Measurements from ENCODE around the gene C5orf47.

C5orf47 gene

GRCh38 chr5:173988554-173989431, at the start of gene C5orf47:
Gene C5orf47 (plus strand): TSS chr5:173989170. CDS start chr5:173989264, 94 bp downstream.
- no peak for DNase-seq

GRCh38 chr5:173940269-173940668, 48.7 kb upstream of the C5orf47 start:
- DNase-seq, result peak; percentile 30 to 80 (median 77)

DNA sequence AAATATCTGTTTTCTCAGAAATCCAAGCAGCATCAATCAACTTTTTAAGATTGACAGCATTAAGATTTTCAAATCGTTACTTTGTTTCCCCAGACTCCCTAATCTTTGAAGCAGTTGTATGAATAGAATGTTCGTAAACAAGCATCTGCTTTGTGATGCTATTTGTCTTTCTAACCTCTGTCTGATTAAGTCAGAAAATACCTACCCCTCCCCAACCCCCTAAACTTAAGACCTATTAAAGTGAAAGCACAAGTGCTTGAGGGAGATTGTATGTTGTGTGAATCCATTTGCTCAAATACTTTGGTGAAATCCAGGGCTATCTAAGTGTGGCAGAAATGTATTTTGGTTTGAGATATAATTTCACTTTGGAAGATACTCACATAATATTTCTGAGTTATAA, 47.9 kb upstream of the C5orf47 start:
- no peak for DNase-seq

DNA sequence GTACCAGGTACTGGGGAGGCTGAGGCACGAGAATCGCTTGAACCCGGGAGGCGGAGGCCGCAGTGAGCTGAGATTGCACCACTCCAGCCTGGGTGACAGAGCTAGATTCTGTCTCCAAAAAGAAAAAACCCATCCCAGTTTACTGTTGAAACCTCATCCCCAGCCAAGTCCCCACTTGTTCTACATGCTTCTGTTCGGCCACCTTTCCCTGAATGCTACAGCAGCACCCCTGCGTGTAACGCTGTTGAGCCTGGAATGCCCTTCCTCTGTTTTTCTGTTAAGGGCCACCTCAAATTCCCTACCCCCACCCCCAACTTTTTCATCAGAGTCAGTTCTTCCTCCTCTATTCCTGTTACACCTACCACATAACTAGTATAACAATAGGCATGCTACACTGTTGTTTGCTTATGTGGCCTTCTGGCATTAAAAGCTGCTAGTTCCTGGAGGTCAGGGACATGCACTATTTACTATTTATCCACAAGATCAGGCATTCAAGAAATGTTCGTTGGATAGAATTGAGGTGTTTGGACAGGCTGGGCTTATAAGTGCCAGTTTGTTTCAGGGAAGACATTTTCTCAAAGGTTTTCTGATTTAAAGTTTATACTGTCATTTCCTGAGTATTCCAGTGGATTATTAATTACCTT, 47.1 kb upstream of the C5orf47 start:
- DNase-seq, result no peak

- no peak for DNase-seq
Measured at GRCh38 chr5:173944511-173944910, 44.5 kb upstream of the C5orf47 start.

DNA sequence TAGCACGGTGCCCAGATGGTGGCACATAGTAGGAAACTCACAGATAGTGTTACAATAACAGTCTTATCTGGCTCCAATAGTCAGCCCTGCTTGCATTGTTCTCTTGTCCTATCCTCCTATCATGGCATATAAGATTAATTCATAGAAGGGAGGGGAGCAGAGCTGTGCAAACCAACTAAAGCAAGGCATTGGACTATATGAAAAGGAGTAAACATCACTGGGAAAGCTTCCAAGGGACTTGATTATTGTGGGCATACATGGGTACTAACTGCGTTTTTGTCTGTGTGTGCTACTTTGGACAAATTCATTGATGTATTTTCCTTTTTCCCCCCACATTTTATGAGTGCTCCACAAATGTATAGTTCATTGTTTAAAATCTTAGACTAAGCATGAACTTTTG, 43.8 kb upstream of the C5orf47 start:
- no peak for DNase-seq

DNA sequence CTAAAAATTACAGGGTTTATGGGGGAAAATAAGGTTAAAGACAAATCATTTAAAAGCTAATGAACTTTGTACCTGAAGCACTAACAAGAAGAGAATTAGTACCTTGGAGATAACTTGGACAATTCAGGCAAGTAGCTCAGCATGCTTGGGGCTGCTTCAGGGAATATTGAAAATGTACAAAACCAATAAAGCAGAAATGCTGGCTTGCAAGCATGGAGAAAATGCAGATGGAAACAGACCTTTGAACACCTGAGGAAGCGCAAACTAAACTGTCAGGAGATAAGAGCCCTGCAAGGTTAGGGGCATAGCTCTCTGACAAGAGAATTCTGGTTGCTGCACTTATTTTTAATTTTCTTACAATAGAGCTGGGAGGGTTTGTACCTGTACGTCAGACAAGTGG, 42.6 kb upstream of the C5orf47 start:
- no peak for DNase-seq

DNA sequence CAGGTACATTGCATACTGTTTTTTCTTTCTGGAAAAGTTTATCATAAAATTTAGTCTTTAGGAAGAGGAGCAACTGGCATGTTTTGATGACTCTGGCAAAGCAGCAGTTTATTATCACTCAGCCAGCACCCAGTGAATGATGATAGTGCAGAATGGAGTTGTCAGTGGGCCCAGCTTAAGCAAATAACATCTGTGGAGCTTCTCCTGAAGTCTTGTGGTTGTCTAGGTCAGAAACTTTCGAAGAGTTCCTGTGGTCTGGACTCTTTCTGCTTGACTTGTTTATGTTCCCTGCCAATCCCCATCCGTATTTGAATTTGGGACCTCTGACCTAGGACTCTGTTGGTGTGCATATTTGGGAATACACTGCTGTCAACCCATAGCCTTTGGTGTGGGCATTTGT, 38.1 kb upstream of the C5orf47 start:
- no peak for DNase-seq

DNA sequence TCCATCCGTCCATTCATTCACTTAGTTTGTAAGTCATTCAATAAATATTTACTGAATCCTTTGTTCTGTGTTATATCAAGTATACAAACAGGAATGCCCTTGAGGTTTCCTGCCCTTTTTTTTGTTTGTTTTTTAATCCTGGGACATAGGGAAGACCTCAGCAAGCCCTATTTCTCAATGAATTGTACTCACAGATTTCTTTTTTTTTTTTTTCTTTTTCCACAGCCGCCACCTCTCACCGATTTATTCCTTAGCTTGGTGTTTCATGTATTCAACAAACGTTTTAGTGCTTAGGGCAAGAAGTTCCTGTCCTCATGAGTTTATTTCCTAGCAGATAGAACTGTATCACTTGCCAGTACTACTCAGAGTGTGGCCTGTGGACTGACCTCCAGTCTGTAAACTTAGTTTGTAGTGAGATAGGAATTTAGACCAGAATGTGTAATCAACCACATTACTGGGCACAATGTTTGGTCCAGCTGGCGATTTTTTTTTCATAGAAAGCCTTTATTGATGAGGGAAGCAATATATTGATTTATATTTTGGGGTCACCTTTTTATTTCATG, 35.4 kb upstream of the C5orf47 start:
- DNase-seq, result no peak

DNA sequence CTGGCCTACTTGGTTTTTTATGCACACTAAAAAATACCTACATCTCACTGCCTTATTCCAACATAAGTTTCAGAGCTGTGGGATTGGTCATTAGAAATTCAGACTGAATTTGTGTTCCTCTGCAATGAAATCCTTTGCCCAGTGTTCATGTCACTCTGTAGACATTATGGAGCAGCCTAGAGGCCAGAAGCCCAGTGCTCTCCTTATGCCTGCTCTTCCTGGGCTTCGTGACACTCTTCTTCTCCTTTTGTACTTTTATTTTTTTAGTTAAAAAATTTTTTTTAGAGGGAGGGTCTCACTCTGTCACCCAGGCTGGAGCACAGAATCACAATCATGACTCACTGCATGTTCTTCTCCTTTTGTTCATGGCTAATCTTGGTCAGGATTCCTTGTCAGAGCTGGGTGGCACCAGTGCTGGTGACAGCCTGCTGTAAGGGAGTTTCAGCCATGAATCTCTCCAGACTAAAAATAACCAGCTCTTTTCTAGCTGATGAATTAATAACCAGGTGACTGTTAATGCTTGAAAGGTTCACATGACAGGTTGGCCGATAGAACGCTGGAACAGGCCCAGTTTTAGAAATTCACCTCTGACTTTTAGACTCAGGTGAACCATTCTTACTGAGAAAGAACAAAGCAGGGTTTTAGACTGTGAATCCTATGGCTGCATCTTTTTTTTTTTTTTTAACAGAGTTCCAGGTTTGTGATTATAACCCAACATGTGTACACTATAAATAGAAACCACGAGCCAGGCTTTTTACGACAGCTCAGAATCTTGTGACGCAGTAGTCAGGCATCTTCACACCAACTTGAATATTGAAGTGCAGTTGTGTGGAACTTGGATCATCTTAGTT, 34.1 kb upstream of the C5orf47 start:
- peak; percentile 71 to 82 (median 77) for DNase-seq

DNA sequence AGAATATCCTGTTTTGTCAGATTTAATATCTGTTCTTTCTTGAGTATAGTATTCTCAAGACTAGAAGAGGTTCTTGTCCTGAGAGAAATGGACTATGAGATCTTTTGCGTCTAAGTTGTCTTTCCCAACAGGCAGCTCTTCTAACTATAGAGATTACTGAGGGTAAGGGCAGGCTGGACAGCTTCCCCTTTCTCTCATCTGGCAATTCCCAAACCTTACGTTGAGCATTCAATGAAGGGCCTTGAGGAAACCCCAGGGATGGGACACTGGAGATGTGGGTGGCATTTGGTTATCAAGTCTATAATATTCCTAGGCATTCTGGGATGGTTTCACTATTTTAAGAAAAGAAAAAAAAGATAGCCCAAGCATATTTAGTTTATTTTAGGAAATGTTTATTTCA, 28.0 kb upstream of the C5orf47 start:
- DNase-seq, result peak; percentile 59 to 67 (median 62)

- no peak for DNase-seq
Measured at GRCh38 chr5:173961418-173961817, 27.6 kb upstream of the C5orf47 start.

GRCh38 chr5:173962436-173962972, 26.5 kb upstream of the C5orf47 start:
- no peak for DNase-seq

DNA sequence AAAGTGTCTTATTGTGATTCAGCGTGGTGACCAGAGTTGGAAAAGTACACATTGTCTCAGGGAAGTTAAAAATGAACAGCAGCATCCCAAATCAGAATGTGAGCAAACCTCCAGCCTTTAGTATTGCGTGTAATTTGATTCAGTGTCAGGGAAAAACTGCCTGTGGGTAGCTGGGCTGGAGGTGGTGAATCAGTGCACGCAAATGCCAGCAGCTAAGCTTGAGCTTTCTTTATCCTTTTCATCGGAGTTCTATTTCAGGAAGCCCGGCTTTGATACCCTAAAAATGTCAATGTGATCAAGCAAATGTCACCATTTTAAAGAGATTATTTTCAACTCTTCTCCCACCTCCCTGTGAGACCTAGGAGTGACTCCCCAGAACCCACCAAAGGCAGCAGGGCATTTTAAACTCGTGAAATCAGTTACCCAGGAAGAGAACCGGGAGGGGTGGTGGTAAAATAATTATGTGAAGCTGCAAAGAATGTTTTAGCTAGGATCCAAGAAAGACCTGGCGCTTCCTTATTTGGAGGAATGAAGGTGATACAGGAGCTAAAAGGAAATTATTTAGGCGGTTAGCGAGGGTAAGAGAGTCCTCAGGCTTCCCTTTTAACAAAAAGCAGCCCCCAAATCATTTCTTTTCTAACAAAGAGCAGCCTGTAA, 25.7 kb upstream of the C5orf47 start:
- no peak for DNase-seq

- DNase-seq, result no peak
Measured at GRCh38 chr5:173963867-173964441, 25.0 kb upstream of the C5orf47 start.

- no peak for DNase-seq
Measured at GRCh38 chr5:173964506-173964905, 24.5 kb upstream of the C5orf47 start.

DNA sequence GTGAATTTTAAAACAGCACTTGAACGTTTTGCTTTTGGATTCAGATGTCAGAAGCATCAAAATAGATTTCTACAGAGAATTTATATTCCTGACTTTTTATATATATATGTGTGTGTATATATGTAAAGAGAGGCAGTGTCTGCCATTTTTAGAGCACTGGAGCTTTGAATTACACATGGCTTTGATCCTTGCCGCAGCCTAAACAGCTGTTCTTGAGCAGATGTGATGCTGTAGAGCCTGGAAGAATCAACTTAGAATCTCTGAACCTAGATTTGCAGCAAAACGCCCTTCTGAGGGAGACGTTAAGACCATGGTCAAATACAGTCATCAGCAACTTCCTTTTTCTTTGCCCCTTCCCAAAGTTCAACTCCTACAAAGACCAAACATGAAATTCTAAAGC, 21.7 kb upstream of the C5orf47 start:
- DNase-seq, result no peak

DNA sequence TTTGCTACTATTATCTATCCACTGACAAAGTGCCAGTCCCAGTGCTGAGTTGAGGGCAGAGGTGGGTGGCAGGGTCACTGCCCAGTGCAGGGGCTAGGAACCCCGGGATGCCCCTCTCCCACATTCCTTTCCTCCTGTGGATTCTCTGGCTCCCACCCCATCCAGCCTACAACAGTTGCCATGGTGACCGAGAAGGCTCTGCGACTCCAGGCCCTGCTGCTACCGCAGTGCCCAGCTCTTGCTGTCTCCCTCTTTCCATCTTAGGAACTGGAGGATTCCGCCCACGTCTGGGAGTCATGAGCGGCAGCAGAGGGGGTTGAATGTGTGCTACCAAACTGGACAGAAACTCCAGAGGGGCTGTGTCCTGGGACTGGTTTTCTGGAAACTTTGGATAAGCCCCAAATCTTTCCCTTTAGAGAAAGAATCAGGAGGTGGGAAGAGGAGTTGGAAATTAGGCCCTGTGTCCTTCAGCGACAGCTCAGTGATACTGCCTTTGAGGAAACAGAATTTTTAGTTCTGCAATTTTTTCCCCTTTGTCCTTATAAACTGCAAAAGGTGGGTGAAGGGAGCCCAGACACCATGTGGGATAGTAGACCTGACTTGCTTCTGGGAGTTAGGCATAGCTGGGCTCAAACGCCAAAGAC, 20.7 kb upstream of the C5orf47 start:
- peak in 1 of 3 donors; percentile 20 for DNase-seq

GRCh38 chr5:173969167-173970049, 19.6 kb upstream of the C5orf47 start:
- DNase-seq, result no peak

All from suppressor macrophage treated with lipopolysaccharide for 1 hour (primary cell).